Natural killer cell treated with Interleukin-12 subunit alpha and Interleukin-12 subunit beta and Interleukin-15 and Interleukin-18, amount 100 ng/mL, for 72 hours (primary cell): ENCODE data around the gene HECW1. TPM values are rescaled to one million over a fixed set of nuclear protein-coding genes. Genes with fewer than 3 reads are reported as not detected.

Source experiments
- ATAC-seq, 2 donors: fragments of 150-1000 bp; cut with Tn5 transposase in 1 of 2; sonication (Bioruptor Pico), chemical (Tn5 transposase) in 1 of 2; 2 replicates each; pipeline ENCODE4 v1.10.0; 2021
- DNase-seq: peaks from one replicate; pipeline ENCODE4 v3.0.0; 2022; ENCODE audit warnings: low spot score
- H3K27ac Mint-ChIP-seq, 2 donors: 1 replicate in 1 of 2; 2 replicates in 1 of 2; pipeline ENCODE4 v1.8.0; 2022; ENCODE audit warnings: mixed read lengths in 2 of 2, mild to moderate bottlenecking in 1 of 2, moderate library complexity in 1 of 2
- H3K27me3 Mint-ChIP-seq, 2 donors: 1 replicate in 1 of 2; 2 replicates in 1 of 2; pipeline ENCODE4 v1.8.0; 2022; ENCODE audit warnings: mixed read lengths in 2 of 2
- H3K36me3 Mint-ChIP-seq: one replicate; pipeline ENCODE4 v1.8.0; 2022; ENCODE audit warnings: mixed read lengths
- H3K4me1 Mint-ChIP-seq, 2 donors: 1 replicate in 1 of 2; 2 replicates in 1 of 2; pipeline ENCODE4 v1.8.0; 2022; ENCODE audit warnings: low read depth in 2 of 2, mixed read lengths in 2 of 2, mild to moderate bottlenecking in 1 of 2
- H3K4me3 Mint-ChIP-seq: one replicate; pipeline ENCODE4 v1.8.0; 2022; ENCODE audit warnings: mixed read lengths
- H3K9me3 Mint-ChIP-seq: 2 replicates; pipeline ENCODE4 v1.8.0; 2022; ENCODE audit warnings: mixed read lengths
- total RNA-seq, 2 donors: library from RNA; stranded (reverse); gene quantifications; one replicate each; pipeline ENCODE4 v1.2.3, GENCODE V29; 2022

The HECW1 gene
- total RNA-seq, 2 donors from 2014 or later, result not detected

- DNase-seq (no peak), ATAC-seq (no peak)
- Mint-ChIP-seq H3K36me3 (no peaks in the 10 kb centered on the region), H3K4me1 (no peaks in the 10 kb centered on the region), H3K4me3 (no peak overlapping the region), H3K27ac (no peak overlapping the region), H3K27me3 (peaks cover 12 to 19% of the 10 kb centered on the region in 2 donors), H3K9me3 (no peaks in the 10 kb centered on the region)
Observed at GRCh38 chr7:43247757-43248156, 135.3 kb downstream of the HECW1 start.

- H3K27me3 Mint-ChIP-seq, result peaks cover 12 to 19% of the 10 kb centered on the region in 2 donors
- no peaks in the 10 kb centered on the region for H3K9me3 Mint-ChIP-seq
Observed at GRCh38 chr7:43248553-43248952, 136.1 kb downstream of the HECW1 start.

GRCh38 chr7:43248961-43249822, 136.7 kb downstream of the HECW1 start:
- no peak for DNase-seq
- peak in 1 of 2 donors; percentile 25 for ATAC-seq
- Mint-ChIP-seq H3K9me3 (no peaks in the 10 kb centered on the region), H3K36me3 (no peaks in the 10 kb centered on the region), H3K27ac (no peak overlapping the region), H3K27me3 (peaks cover 12 to 19% of the 10 kb centered on the region in 2 donors), H3K4me1 (no peaks in the 10 kb centered on the region), H3K4me3 (no peak overlapping the region)

More at GRCh38 chr7:43248553-43248952, 136.1 kb downstream of the HECW1 start:
- DNase-seq (no peak), ATAC-seq (no peak)
- H3K36me3 Mint-ChIP-seq, result no peaks in the 10 kb centered on the region
- no peak overlapping the region for H3K4me3 Mint-ChIP-seq
- no peaks in the 10 kb centered on the region for H3K4me1 Mint-ChIP-seq
- no peak overlapping the region for H3K27ac Mint-ChIP-seq

- no peaks in the 10 kb centered on the region for H3K9me3 Mint-ChIP-seq
- no peak overlapping the region for H3K27ac Mint-ChIP-seq
- no peak overlapping the region for H3K4me3 Mint-ChIP-seq
- DNase-seq, result no peak
- no peaks in the 10 kb centered on the region for H3K4me1 Mint-ChIP-seq
- no peak for ATAC-seq
- no peaks in the 10 kb centered on the region for H3K36me3 Mint-ChIP-seq
- peaks cover 16 to 22% of the 10 kb centered on the region in 2 donors for H3K27me3 Mint-ChIP-seq
Observed at GRCh38 chr7:43249823-43250145, 137.3 kb downstream of the HECW1 start.

- peak; percentile 75 for DNase-seq
- Mint-ChIP-seq H3K27ac (no peak overlapping the region), H3K4me3 (no peak overlapping the region), H3K36me3 (no peaks in the 10 kb centered on the region), H3K4me1 (no peaks in the 10 kb centered on the region), H3K9me3 (no peaks in the 10 kb centered on the region), H3K27me3 (peaks cover 2 to 7% of the 10 kb centered on the region in 2 donors)
- ATAC-seq, result peak; percentile 57 to 65
Observed at GRCh38 chr7:43260980-43261878, 148.8 kb downstream of the HECW1 start.

- H3K27me3 Mint-ChIP-seq, result peaks cover 13 to 21% of the 10 kb centered on the region in 2 donors
- no peak overlapping the region for H3K27ac Mint-ChIP-seq
- H3K4me3 Mint-ChIP-seq, result no peak overlapping the region
- no peaks in the 10 kb centered on the region for H3K9me3 Mint-ChIP-seq
- ATAC-seq (no peak), DNase-seq (no peak)
- no peaks in the 10 kb centered on the region for H3K4me1 Mint-ChIP-seq
- no peaks in the 10 kb centered on the region for H3K36me3 Mint-ChIP-seq
Observed at GRCh38 chr7:43265139-43265538, 152.7 kb downstream of the HECW1 start.

GRCh38 chr7:43273939-43274719, 161.7 kb downstream of the HECW1 start:
- DNase-seq (no peak), ATAC-seq (no peak)
- peaks cover 4% of the 10 kb centered on the region for H3K36me3 Mint-ChIP-seq
- no peak overlapping the region for H3K4me3 Mint-ChIP-seq
- no peak overlapping the region for H3K27ac Mint-ChIP-seq
- no peaks in the 10 kb centered on the region for H3K9me3 Mint-ChIP-seq
- peaks cover 26 to 54% of the 10 kb centered on the region in 2 donors for H3K27me3 Mint-ChIP-seq
- H3K4me1 Mint-ChIP-seq, result no peaks in the 10 kb centered on the region

GRCh38 chr7:43274752-43275151, 162.3 kb downstream of the HECW1 start:
- no peak overlapping the region for H3K4me3 Mint-ChIP-seq
- H3K27ac Mint-ChIP-seq, result no peak overlapping the region
- DNase-seq (no peak), ATAC-seq (no peak)
- peaks cover 22 to 48% of the 10 kb centered on the region in 2 donors for H3K27me3 Mint-ChIP-seq
- peaks cover 4% of the 10 kb centered on the region for H3K36me3 Mint-ChIP-seq
- H3K4me1 Mint-ChIP-seq, result no peaks in the 10 kb centered on the region
- no peaks in the 10 kb centered on the region for H3K9me3 Mint-ChIP-seq

- Mint-ChIP-seq H3K27me3 (peaks cover 15 to 35% of the 10 kb centered on the region in 2 donors), H3K4me1 (no peaks in the 10 kb centered on the region), H3K27ac (no peak overlapping the region), H3K9me3 (no peaks in the 10 kb centered on the region), H3K36me3 (no peaks in the 10 kb centered on the region), H3K4me3 (no peak overlapping the region)
- DNase-seq, result no peak
- no peak for ATAC-seq
Observed at GRCh38 chr7:43276547-43276946, 164.1 kb downstream of the HECW1 start.

GRCh38 chr7:43278088-43278644, 165.7 kb downstream of the HECW1 start:
- Mint-ChIP-seq H3K27me3 (peaks cover 13 to 22% of the 10 kb centered on the region in 2 donors), H3K36me3 (no peaks in the 10 kb centered on the region), H3K4me3 (no peak overlapping the region), H3K4me1 (no peaks in the 10 kb centered on the region), H3K9me3 (no peaks in the 10 kb centered on the region), H3K27ac (no peak overlapping the region)
- ATAC-seq (no peak), DNase-seq (no peak)

- Mint-ChIP-seq H3K36me3 (no peaks in the 10 kb centered on the region), H3K27ac (no peak overlapping the region), H3K4me1 (no peaks in the 10 kb centered on the region), H3K27me3 (peaks cover 8 to 22% of the 10 kb centered on the region in 2 donors), H3K4me3 (no peak overlapping the region), H3K9me3 (no peaks in the 10 kb centered on the region)
- no peak for ATAC-seq
- DNase-seq, result no peak
Observed at GRCh38 chr7:43281268-43281667, 168.8 kb downstream of the HECW1 start.

- Mint-ChIP-seq H3K9me3 (no peaks in the 10 kb centered on the region), H3K27ac (no peak overlapping the region), H3K36me3 (no peaks in the 10 kb centered on the region), H3K4me1 (no peaks in the 10 kb centered on the region), H3K27me3 (peaks cover 10 to 21% of the 10 kb centered on the region in 2 donors), H3K4me3 (no peak overlapping the region)
- ATAC-seq (no peak), DNase-seq (no peak)
Observed at GRCh38 chr7:43283706-43284105, 171.3 kb downstream of the HECW1 start.

GRCh38 chr7:43289826-43290225, 177.4 kb downstream of the HECW1 start:
- Mint-ChIP-seq H3K4me1 (no peaks in the 10 kb centered on the region), H3K36me3 (peaks cover 11% of the 10 kb centered on the region), H3K4me3 (no peak overlapping the region), H3K27ac (no peak overlapping the region), H3K9me3 (no peaks in the 10 kb centered on the region), H3K27me3 (peaks cover 14 to 25% of the 10 kb centered on the region in 2 donors)
- ATAC-seq (no peak), DNase-seq (no peak)
